SK-N-SH treated with all-trans-retinoic acid at 6 μM for 48 hours (cell line): ENCODE data around the gene ATP5F1D.
A peak's percentile ranks its signal among the peaks of the same experiment; 100 is the strongest.

Source experiments
- ARNTL ChIP-seq: fragments of 450-650 bp; formaldehyde crosslinking; IDR thresholded peaks from 2 replicates; pipeline ENCODE4 v1.5.0; 2020; ENCODE audit warnings: low read depth, mild to moderate bottlenecking, moderate library complexity, borderline replicate concordance
- BACH2 ChIP-seq: fragments of 250-450 bp; sonication (Bioruptor Pico); IDR thresholded peaks from 2 replicates; pipeline ENCODE4 v1.9.0; 2021; ENCODE audit warnings: mild to moderate bottlenecking, borderline replicate concordance
- OSR1 ChIP-seq: fragments of 250-450 bp; sonication (Bioruptor Pico); IDR thresholded peaks from 2 replicates; pipeline ENCODE4 v1.8.0; 2022; ENCODE audit warnings: moderate library complexity, mild to moderate bottlenecking, inconsistent platforms
- RARB ChIP-seq: fragments of 250-450 bp; sonication (Bioruptor Pico); IDR thresholded peaks from 2 replicates; pipeline ENCODE4 v1.8.0; 2021; ENCODE audit warnings: mild to moderate bottlenecking, moderate library complexity
- ZFP30 ChIP-seq: fragments of 450-650 bp; formaldehyde crosslinking; IDR thresholded peaks from 2 replicates; pipeline ENCODE4 v1.5.0; 2022; ENCODE audit warnings: mild to moderate bottlenecking, moderate library complexity
- ZNF70 ChIP-seq: fragments of 450-650 bp; formaldehyde crosslinking; IDR thresholded peaks from 2 replicates; pipeline ENCODE4 v1.5.0; 2020; ENCODE audit warnings: mild to moderate bottlenecking, moderate library complexity
- TF ChIP-seq, protein P1 (sequence below): fragments of 250-450 bp; sonication (Bioruptor Pico); IDR thresholded peaks from 2 replicates; pipeline ENCODE4 v1.8.0; 2020; ENCODE audit warnings: mild to moderate bottlenecking, moderate library complexity, borderline replicate concordance

DNA sequence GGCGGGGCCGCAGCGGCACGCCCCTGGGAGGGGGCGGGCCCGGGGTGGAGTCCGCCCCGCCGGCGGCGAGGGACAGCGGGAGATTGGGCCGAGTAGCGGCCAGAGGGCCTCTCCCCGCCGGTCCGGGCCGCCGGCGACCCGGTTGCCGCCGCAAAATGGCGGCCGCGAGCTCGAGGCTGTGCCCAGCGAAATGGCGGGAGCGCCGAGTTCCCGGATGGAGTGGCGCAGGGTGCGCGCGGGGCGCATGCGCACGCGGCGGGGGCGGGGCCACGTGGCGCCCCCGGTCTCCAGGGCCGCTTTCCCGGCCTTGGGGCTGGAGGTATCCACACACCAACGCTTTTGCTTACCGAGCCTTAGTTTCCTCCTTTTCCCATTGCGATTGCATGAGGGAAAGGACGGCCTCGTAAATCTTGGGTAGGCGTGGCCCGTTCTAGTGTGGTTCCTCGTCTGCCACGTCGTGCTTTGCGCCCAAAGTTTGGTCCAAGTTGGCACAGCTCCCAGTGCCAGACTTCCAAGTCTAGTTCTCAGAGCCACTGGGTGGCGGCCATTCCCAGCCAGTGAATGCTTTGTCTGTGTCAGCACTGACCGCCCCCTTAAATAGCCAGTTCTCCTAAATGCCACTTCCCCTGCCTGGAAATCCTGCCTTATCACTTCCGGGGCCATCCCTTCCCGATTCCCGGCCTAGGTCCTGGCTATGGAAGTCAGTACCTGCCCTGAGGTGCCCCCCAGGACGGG lies 28.1 kb downstream of the ATP5F1D start:
- TF ChIP-seq, protein P1, sequence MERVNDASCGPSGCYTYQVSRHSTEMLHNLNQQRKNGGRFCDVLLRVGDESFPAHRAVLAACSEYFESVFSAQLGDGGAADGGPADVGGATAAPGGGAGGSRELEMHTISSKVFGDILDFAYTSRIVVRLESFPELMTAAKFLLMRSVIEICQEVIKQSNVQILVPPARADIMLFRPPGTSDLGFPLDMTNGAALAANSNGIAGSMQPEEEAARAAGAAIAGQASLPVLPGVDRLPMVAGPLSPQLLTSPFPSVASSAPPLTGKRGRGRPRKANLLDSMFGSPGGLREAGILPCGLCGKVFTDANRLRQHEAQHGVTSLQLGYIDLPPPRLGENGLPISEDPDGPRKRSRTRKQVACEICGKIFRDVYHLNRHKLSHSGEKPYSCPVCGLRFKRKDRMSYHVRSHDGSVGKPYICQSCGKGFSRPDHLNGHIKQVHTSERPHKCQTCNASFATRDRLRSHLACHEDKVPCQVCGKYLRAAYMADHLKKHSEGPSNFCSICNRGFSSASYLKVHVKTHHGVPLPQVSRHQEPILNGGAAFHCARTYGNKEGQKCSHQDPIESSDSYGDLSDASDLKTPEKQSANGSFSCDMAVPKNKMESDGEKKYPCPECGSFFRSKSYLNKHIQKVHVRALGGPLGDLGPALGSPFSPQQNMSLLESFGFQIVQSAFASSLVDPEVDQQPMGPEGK (CRISPR knock-in tag) = peak; percentile 65; the same call in 1 of the 2 replicates
- no peak; the same call in 1 of the 2 replicates for TF ChIP-seq RARB (CRISPR knock-in tag)
- no peak for TF ChIP-seq ARNTL
- peak; percentile 67; the same call in 1 of the 2 replicates for TF ChIP-seq ZFP30
- TF ChIP-seq ZNF70 (CRISPR knock-in tag) = no peak
- no peak for TF ChIP-seq BACH2 (CRISPR knock-in tag)
- TF ChIP-seq OSR1 (CRISPR knock-in tag) = no peak
